ENCODE results near the gene WDR5B. TPM values are rescaled to one million over a fixed set of nuclear protein-coding genes. Genes with fewer than 3 reads are reported as not detected.

WDR5B gene
- total and polyA plus RNA-seq, 9 donors, result 3.5 to 7.6 (median 5.6) TPM

GRCh38 chr3:122395582-122395981 lies 20.3 kb downstream of the WDR5B start:
- no peak overlapping the region for H3K27ac ChIP-seq (ENCODE audit: low read length)
- H3K4me1 ChIP-seq (ENCODE audit: control insufficient read depth, insufficient read depth, low read length), result no peaks in the 10 kb centered on the region
- no peaks in the 10 kb centered on the region for H3K36me3 ChIP-seq (ENCODE audit: control insufficient read depth, insufficient read depth, low read length)
- H3K4me3 ChIP-seq (ENCODE audit: low read length), result no peak overlapping the region
- DNase-seq, result no peak
- H3K27me3 ChIP-seq (ENCODE audit: control insufficient read depth, insufficient read depth, low read length), result no peaks in the 10 kb centered on the region
- no peaks in the 10 kb centered on the region for H3K9me3 ChIP-seq (replicated peaks; ENCODE audit: control insufficient read depth, low read depth, low read length)
- no CpG with 5 or more reads among the region's 3 CpGs for WGBS (ENCODE audit: insufficient coverage)

GRCh38 chr3:122394173-122394572 lies 21.7 kb downstream of the WDR5B start:
- no peak for DNase-seq
- WGBS (ENCODE audit: insufficient coverage), result no CpG with 5 or more reads among the region's 1 CpG
- Histone ChIP-seq H3K27ac (ENCODE audit: low read length) (no peak overlapping the region), H3K36me3 (ENCODE audit: control insufficient read depth, insufficient read depth, low read length) (no peaks in the 10 kb centered on the region), H3K27me3 (ENCODE audit: control insufficient read depth, insufficient read depth, low read length) (no peaks in the 10 kb centered on the region), H3K9me3 (replicated peaks; ENCODE audit: control insufficient read depth, low read depth, low read length) (no peaks in the 10 kb centered on the region), H3K4me1 (ENCODE audit: control insufficient read depth, insufficient read depth, low read length) (no peaks in the 10 kb centered on the region), H3K4me3 (ENCODE audit: low read length) (no peak overlapping the region)

GRCh38 chr3:122392868-122393844 lies 22.7 kb downstream of the WDR5B start:
- no peak overlapping the region for H3K4me3 ChIP-seq (ENCODE audit: low read length)
- H3K27me3 ChIP-seq (ENCODE audit: control insufficient read depth, insufficient read depth, low read length), result no peaks in the 10 kb centered on the region
- no peak overlapping the region for H3K27ac ChIP-seq (ENCODE audit: low read length)
- no peaks in the 10 kb centered on the region for H3K9me3 ChIP-seq (replicated peaks; ENCODE audit: control insufficient read depth, low read depth, low read length)
- no peaks in the 10 kb centered on the region for H3K36me3 ChIP-seq (ENCODE audit: control insufficient read depth, insufficient read depth, low read length)
- no CpG with 5 or more reads among the region's 2 CpGs for WGBS (ENCODE audit: insufficient coverage)
- peak; percentile 49 for DNase-seq
- H3K4me1 ChIP-seq (ENCODE audit: control insufficient read depth, insufficient read depth, low read length), result no peaks in the 10 kb centered on the region

- H3K36me3 ChIP-seq (ENCODE audit: control insufficient read depth, insufficient read depth, low read length), result no peaks in the 10 kb centered on the region
- no peaks in the 10 kb centered on the region for H3K27me3 ChIP-seq (ENCODE audit: control insufficient read depth, insufficient read depth, low read length)
- no peaks in the 10 kb centered on the region for H3K9me3 ChIP-seq (replicated peaks; ENCODE audit: control insufficient read depth, low read depth, low read length)
- no peak overlapping the region for H3K4me3 ChIP-seq (ENCODE audit: low read length)
- DNase-seq, result no peak
- H3K27ac ChIP-seq (ENCODE audit: low read length), result no peak overlapping the region
- H3K4me1 ChIP-seq (ENCODE audit: control insufficient read depth, insufficient read depth, low read length), result no peaks in the 10 kb centered on the region
- WGBS (ENCODE audit: insufficient coverage), result 90% methylated on average over 1 of the region's 2 CpGs
Observed at GRCh38 chr3:122391681-122392446, 24.0 kb downstream of the WDR5B start.

DNA sequence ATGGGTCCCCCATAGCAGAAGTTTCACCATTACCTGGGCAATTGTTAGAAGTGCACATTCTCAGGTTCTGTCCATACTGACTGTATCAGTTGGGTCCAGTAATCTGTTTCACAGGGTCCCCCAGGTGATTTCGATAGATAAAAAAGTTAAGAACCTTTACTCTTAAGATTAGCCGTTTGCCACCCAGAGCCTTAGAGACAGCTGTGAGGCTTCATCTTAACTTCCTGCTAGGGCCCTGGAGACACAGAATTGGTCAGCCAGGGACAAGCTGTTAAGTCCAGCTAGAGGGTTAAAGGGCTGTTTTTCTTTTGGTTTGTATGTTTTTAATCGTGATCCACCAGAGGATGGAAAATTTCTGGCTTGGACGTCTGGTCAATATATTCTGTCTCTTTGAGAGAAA lies 25.2 kb downstream of the WDR5B start:
- Histone ChIP-seq H3K9me3 (replicated peaks; ENCODE audit: control insufficient read depth, low read depth, low read length) (no peaks in the 10 kb centered on the region), H3K4me3 (ENCODE audit: low read length) (no peak overlapping the region), H3K27ac (ENCODE audit: low read length) (no peak overlapping the region), H3K36me3 (ENCODE audit: control insufficient read depth, insufficient read depth, low read length) (no peaks in the 10 kb centered on the region), H3K27me3 (ENCODE audit: control insufficient read depth, insufficient read depth, low read length) (no peaks in the 10 kb centered on the region), H3K4me1 (ENCODE audit: control insufficient read depth, insufficient read depth, low read length) (no peaks in the 10 kb centered on the region)
- WGBS (ENCODE audit: insufficient coverage), result no CpG with 5 or more reads among the region's 4 CpGs
- DNase-seq, result no peak

GRCh38 chr3:122389892-122390291 lies 26.0 kb downstream of the WDR5B start:
- Histone ChIP-seq H3K4me1 (ENCODE audit: control insufficient read depth, insufficient read depth, low read length) (no peaks in the 10 kb centered on the region), H3K27ac (ENCODE audit: low read length) (no peak overlapping the region)
- 93% methylated on average over 3 of the region's 4 CpGs for WGBS (ENCODE audit: insufficient coverage)

GRCh38 chr3:122389197-122389596 lies 26.7 kb downstream of the WDR5B start:
- no peak overlapping the region for H3K27ac ChIP-seq (ENCODE audit: low read length)

More at GRCh38 chr3:122389892-122390291, 26.0 kb downstream of the WDR5B start:
- H3K9me3 ChIP-seq (replicated peaks; ENCODE audit: control insufficient read depth, low read depth, low read length), result no peaks in the 10 kb centered on the region
- DNase-seq, result no peak
- no peaks in the 10 kb centered on the region for H3K36me3 ChIP-seq (ENCODE audit: control insufficient read depth, insufficient read depth, low read length)
- no peaks in the 10 kb centered on the region for H3K27me3 ChIP-seq (ENCODE audit: control insufficient read depth, insufficient read depth, low read length)
- no peak overlapping the region for H3K4me3 ChIP-seq (ENCODE audit: low read length)

GRCh38 chr3:122387709-122388108 lies 28.2 kb downstream of the WDR5B start:
- WGBS (ENCODE audit: insufficient coverage), result 85% methylated on average over 2 of the region's 3 CpGs
- Histone ChIP-seq H3K27me3 (ENCODE audit: control insufficient read depth, insufficient read depth, low read length) (no peaks in the 10 kb centered on the region), H3K9me3 (replicated peaks; ENCODE audit: control insufficient read depth, low read depth, low read length) (no peaks in the 10 kb centered on the region), H3K4me1 (ENCODE audit: control insufficient read depth, insufficient read depth, low read length) (peaks cover 7% of the 10 kb centered on the region), H3K36me3 (ENCODE audit: control insufficient read depth, insufficient read depth, low read length) (no peaks in the 10 kb centered on the region), H3K4me3 (ENCODE audit: low read length) (no peak overlapping the region), H3K27ac (ENCODE audit: low read length) (no peak overlapping the region)
- no peak for DNase-seq

More at GRCh38 chr3:122389197-122389596, 26.7 kb downstream of the WDR5B start:
- Histone ChIP-seq H3K36me3 (ENCODE audit: control insufficient read depth, insufficient read depth, low read length) (no peaks in the 10 kb centered on the region), H3K27me3 (ENCODE audit: control insufficient read depth, insufficient read depth, low read length) (no peaks in the 10 kb centered on the region), H3K4me1 (ENCODE audit: control insufficient read depth, insufficient read depth, low read length) (peaks cover 4% of the 10 kb centered on the region), H3K4me3 (ENCODE audit: low read length) (no peak overlapping the region), H3K9me3 (replicated peaks; ENCODE audit: control insufficient read depth, low read depth, low read length) (no peaks in the 10 kb centered on the region)
- DNase-seq, result no peak

DNA sequence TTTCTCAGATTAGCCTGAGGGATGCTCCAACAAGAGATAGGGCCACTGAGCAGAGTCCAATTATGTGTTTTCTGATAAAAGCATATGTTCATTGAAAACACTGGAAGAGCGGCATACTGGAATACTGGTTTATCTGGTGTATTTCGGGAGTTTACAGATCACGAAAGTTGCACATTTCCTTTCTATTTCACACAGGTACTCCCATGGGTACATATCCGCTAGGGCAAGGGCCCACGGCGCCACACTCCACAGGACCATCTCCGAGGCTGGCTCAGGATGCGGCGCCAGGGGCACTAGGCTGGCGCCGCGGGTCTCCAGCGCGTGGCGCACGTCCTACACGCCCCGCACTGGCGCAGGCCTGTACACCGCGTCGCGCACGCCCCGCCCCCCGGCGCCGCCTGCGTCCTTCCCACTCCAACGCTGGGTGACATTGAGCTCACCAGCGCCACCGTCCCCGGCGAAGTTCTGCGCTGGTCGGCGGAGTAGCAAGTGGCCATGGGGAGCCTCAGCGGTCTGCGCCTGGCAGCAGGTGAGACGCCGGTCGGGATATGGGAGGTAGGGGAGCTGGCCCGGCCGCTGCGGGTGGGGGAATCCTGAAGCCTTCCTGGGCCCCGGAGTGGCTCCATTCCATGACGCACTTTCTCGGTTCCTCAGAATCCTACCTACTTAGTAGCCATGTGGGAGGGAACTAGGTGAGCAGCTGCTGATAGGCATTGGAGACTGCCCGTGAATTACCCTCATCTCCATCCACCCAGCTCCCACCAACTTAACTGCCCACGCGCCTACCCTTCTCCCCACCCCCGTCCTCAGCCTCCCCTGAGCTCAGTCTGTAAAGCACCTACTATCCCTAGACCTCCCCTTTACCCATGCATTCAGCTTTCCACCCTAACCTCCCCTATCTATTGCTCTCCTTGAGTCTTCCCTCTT lies 31.8 kb downstream of the WDR5B start, which contains the start of gene FAM162A:
TSS of gene FAM162A (plus strand) at position 412 of the 927 bp plus-strand sequence. CDS start at position 496, 84 bp downstream.
- WGBS (ENCODE audit: insufficient coverage), result 0% methylated on average over 41 of the region's 52 CpGs
- DNase-seq, result peak; percentile 97
- Histone ChIP-seq H3K36me3 (ENCODE audit: control insufficient read depth, insufficient read depth, low read length) (peaks cover 2% of the 10 kb centered on the region), H3K4me1 (ENCODE audit: control insufficient read depth, insufficient read depth, low read length) (peaks cover 10% of the 10 kb centered on the region), H3K27me3 (ENCODE audit: control insufficient read depth, insufficient read depth, low read length) (no peaks in the 10 kb centered on the region), H3K27ac (ENCODE audit: low read length) (peak within 1 kb of the TSS; percentile 92), H3K4me3 (ENCODE audit: low read length) (peak within 1 kb of the TSS; percentile 89), H3K9me3 (replicated peaks; ENCODE audit: control insufficient read depth, low read depth, low read length) (no peaks in the 10 kb centered on the region)

All from muscle of leg (tissue), 11 donors.